Endothelial cell of umbilical vein (primary cell): ENCODE measurements around the gene KRT33B. TPM values are rescaled to one million over a fixed set of nuclear protein-coding genes. Genes with fewer than 3 reads are reported as not detected.
A peak's percentile ranks its signal among the peaks of the same experiment; 100 is the strongest.

Source experiments
- BruUV-seq: library from RNA; stranded (reverse); fragments of 400-500 nt; replicated peaks from 2 replicates; lab custom pipeline; 2021; lab: Mats Ljungman, UMichigan
- CTCF ChIA-PET: fragments of 300-600, 350-600 bp; sonication (Branson Sonifier 250); formaldehyde crosslinking; loops from one replicate; lab custom pipeline; 2021; ENCODE audit warnings: antibody characterized with exemption, inconsistent platforms; lab: Charles Lee
- POLR2A ChIA-PET: fragments of 300-600, 350-600 bp; sonication (Branson Sonifier 250); formaldehyde crosslinking; loops from one replicate; lab custom pipeline; 2021; ENCODE audit warnings: antibody characterized with exemption, inconsistent platforms; lab: Charles Lee
- DNase-seq: peaks from one replicate; pipeline ENCODE4 v3.0.0-alpha.2; 2011; ENCODE audit warnings: low read depth, low spot score
- FAIRE-seq: peaks from 2 replicates; lab custom pipeline; 2011; peaks lifted over from hg19 to GRCh38; lab: Jason Lieb, UNC
- H2AFZ ChIP-seq: 2 replicates; pipeline ENCODE4 v1.6.0; 2012; ENCODE audit warnings: low read depth, low read length, control low read depth, inconsistent platforms
- H3K27ac ChIP-seq: 2 replicates; pipeline ENCODE4 v1.5.1; 2011; ENCODE audit warnings: low read depth, mild to moderate bottlenecking, control low read depth, low read length, moderate library complexity; ENCODE audit not compliant: insufficient read depth
- H3K27me3 ChIP-seq, 2 experiments: 2 replicates each; pipeline versions ENCODE4 v1.6.0 to v1.6.1; 2011; ENCODE audit warnings: low read length in 2 of 2, mixed read lengths in 1 of 2; ENCODE audit not compliant: control insufficient read depth in 2 of 2, insufficient read depth in 2 of 2
- H3K36me3 ChIP-seq, 2 experiments: 2 replicates in 1 of 2; 3 replicates in 1 of 2; pipeline ENCODE4 v1.5.1; 2011; ENCODE audit warnings: low read length in 2 of 2, mild to moderate bottlenecking in 1 of 2, moderate library complexity in 1 of 2; ENCODE audit not compliant: control insufficient read depth in 2 of 2, insufficient read depth in 2 of 2; ENCODE audit errors: extremely low read depth in 1 of 2
- H3K4me1 ChIP-seq: 3 replicates; pipeline ENCODE4 v1.5.1; 2011; ENCODE audit warnings: mild to moderate bottlenecking, low read length; ENCODE audit not compliant: control insufficient read depth, insufficient read depth; ENCODE audit errors: extremely low read depth
- H3K4me2 ChIP-seq: 2 replicates; pipeline ENCODE4 v1.6.1; 2011; ENCODE audit warnings: low read length, control low read depth, mixed read lengths; ENCODE audit not compliant: insufficient read depth
- H3K4me3 ChIP-seq, 3 experiments: fragments of 200-600 bp in 1 of 3; sonication (generic), shearing (Covaris generic) in 1 of 3; replicated peaks in 1 of 3; 2 replicates each; pipeline ENCODE4 v1.5.1; 2011 to 2016; ENCODE audit warnings: control low read depth in 3 of 3, low read length in 3 of 3, mild to moderate bottlenecking in 2 of 3, inconsistent platforms in 1 of 3, low read depth in 1 of 3, moderate library complexity in 1 of 3; ENCODE audit not compliant: insufficient read depth in 1 of 3
- H3K79me2 ChIP-seq: 2 replicates; pipeline ENCODE4 v1.6.0; 2012; ENCODE audit warnings: low read length, inconsistent platforms; ENCODE audit not compliant: control insufficient read depth, insufficient read depth
- H3K9ac ChIP-seq: replicated peaks from 2 replicates; pipeline ENCODE3; 2011; ENCODE audit warnings: low read length, control low read depth; ENCODE audit not compliant: insufficient read depth; ENCODE audit errors: extremely low read depth
- H3K9me1 ChIP-seq: replicated peaks from 3 replicates; pipeline ENCODE4 v1.6.0; 2011; ENCODE audit warnings: mild to moderate bottlenecking, low read length; ENCODE audit not compliant: control insufficient read depth, insufficient read depth; ENCODE audit errors: extremely low read depth
- H3K9me3 ChIP-seq: replicated peaks from 2 replicates; pipeline ENCODE4 v1.5.1; 2012; ENCODE audit warnings: low read length, inconsistent platforms; ENCODE audit not compliant: control insufficient read depth, insufficient read depth
- H4K20me1 ChIP-seq: replicated peaks from 2 replicates; pipeline ENCODE3; 2011; ENCODE audit warnings: mild to moderate bottlenecking, low read length; ENCODE audit not compliant: control insufficient read depth, insufficient read depth; ENCODE audit errors: extremely low read depth
- CTCF ChIP-seq, 2 donors: IDR thresholded peaks; 1 replicate in 1 of 2; 2 replicates in 1 of 2; pipeline ENCODE4 v1.5.1; 2011; ENCODE audit warnings: low read length in 2 of 2, mild to moderate bottlenecking in 2 of 2, moderate library complexity in 2 of 2, control low read depth in 1 of 2, inconsistent platforms in 1 of 2, low read depth in 1 of 2; ENCODE audit not compliant: insufficient read depth in 1 of 2; ENCODE audit errors: extremely low read depth in 1 of 2
- EZH2 ChIP-seq: IDR thresholded peaks from 2 replicates; pipeline ENCODE4 v1.6.1; 2012; ENCODE audit warnings: borderline replicate concordance, low read depth, mild to moderate bottlenecking, moderate library complexity, low read length, inconsistent platforms; ENCODE audit not compliant: severe bottlenecking
- FOS ChIP-seq: IDR thresholded peaks from 2 replicates; pipeline ENCODE4 v1.6.1; 2011; ENCODE audit warnings: mild to moderate bottlenecking, low read length, moderate library complexity, borderline replicate concordance; ENCODE audit not compliant: insufficient read depth
- GATA2 ChIP-seq: IDR thresholded peaks from 2 replicates; pipeline ENCODE4 v1.7.0; 2011; ENCODE audit warnings: low read depth, mild to moderate bottlenecking, moderate library complexity, mixed read lengths, low read length; ENCODE audit not compliant: insufficient read length, insufficient read depth
- JUN ChIP-seq: IDR thresholded peaks from 2 replicates; pipeline ENCODE4 v1.6.1; 2011; ENCODE audit warnings: borderline replicate concordance, low read depth; ENCODE audit not compliant: insufficient read length, insufficient read depth
- MAX ChIP-seq: IDR thresholded peaks from 2 replicates; pipeline ENCODE4 v1.6.1; 2011; ENCODE audit not compliant: insufficient read depth, insufficient read length
- MYC ChIP-seq: IDR thresholded peaks from one replicate; pipeline ENCODE4 v1.6.1; 2011; ENCODE audit warnings: mild to moderate bottlenecking, low read depth, low read length
- POLR2A ChIP-seq: IDR thresholded peaks from 2 replicates; pipeline ENCODE4 v1.6.1; 2012; ENCODE audit warnings: low read depth, mild to moderate bottlenecking, control low read depth, low read length
- POLR2AphosphoS5 ChIP-seq: IDR thresholded peaks from 2 replicates; pipeline ENCODE4 v1.6.1; 2012; ENCODE audit warnings: low read depth, mild to moderate bottlenecking, control low read depth, low read length, moderate library complexity; ENCODE audit not compliant: insufficient read depth
- dilution Hi-C: fragments of 300-500 bp; cut with MboI; formaldehyde crosslinking; loops from one replicate; pipeline ENCODE4 v1.15.0; 2019; ENCODE audit warnings: low sequenced_read_pairs; ENCODE audit not compliant: extremely low pct_ligation_motif_present
- intact Hi-C: fragments of 100-400 bp; cut with micrococcal nuclease; formaldehyde crosslinking; loops from one replicate; pipeline ENCODE4 v1.10.0; 2022
- polyA plus RNA-seq, 4 experiments: library from polyadenylated mRNA; depleted of rRNA in 3 of 4; stranded (reverse) in 3 of 4; unstranded in 1 of 4; fragments of >200 nt; gene quantifications; 2 replicates each; pipeline versions ENCODE4 v1.2.1 to v1.2.3, GENCODE V29; 2011 to 2012; ENCODE audit warnings: missing spikeins in 1 of 4
- total RNA-seq: library from RNA; stranded (reverse); gene quantifications from 2 replicates; pipeline ENCODE4 v1.2.3, GENCODE V29; 2021

Gene KRT33B
- total and polyA plus RNA-seq, 2 donors (not counting 3 experiments of a cell fraction or from before 2014, with no cell fraction given) = not detected

GRCh38 chr17:41403404-41404023, 33.9 kb upstream of the KRT33B start:
- peak overlapping the region; percentile 6 for H3K4me2 ChIP-seq
- H3K4me3 ChIP-seq = peak overlapping the region in 1 of 3 experiments; percentile 9
- dilution Hi-C loops = no loop called here
- H2AFZ ChIP-seq = no peak overlapping the region
- FAIRE-seq = peak; percentile 70
- ChIA-PET CTCF (interaction anchor here (1.0 to 3.6 kb wide), 5 partner anchors 81 to 259 kb away, joined by 3 to 20 read pairs (median 4); no protein-coding TSS in a partner anchor), POLR2A (no interaction called here)
- H3K9me3 ChIP-seq = no peaks in the 10 kb centered on the region
- H3K36me3 ChIP-seq = no peaks in the 10 kb centered on the region
- TSS peak; percentile 27 for BruUV-seq
- no peak overlapping the region for H3K9ac ChIP-seq
- intact Hi-C loops = loop anchor here (2.0 to 10.0 kb wide), 2 partner anchors 91 to 145 kb away; no protein-coding TSS in a partner anchor
- peak overlapping the region; percentile 16 for H3K27ac ChIP-seq
- peak; percentile 41 for DNase-seq
- TF ChIP-seq MYC (no peak), MAX (no peak), POLR2AphosphoS5 (no peak), POLR2A (no peak), EZH2 (no peak), FOS (no peak), JUN (no peak), CTCF (IDR thresholded peaks at IDR 0.05; ENCODE audit: extremely low read depth in 1 of 2, insufficient read depth in 1 of 2, low read depth in 1 of 2, low read length in 2 of 2) (no peak), GATA2 (no peak)
- H3K9me1 ChIP-seq = no peaks in the 10 kb centered on the region
- no peaks in the 10 kb centered on the region for H4K20me1 ChIP-seq
- peaks cover 8 to 12% of the 10 kb centered on the region in 2 experiments for H3K27me3 ChIP-seq
- H3K4me1 ChIP-seq = peaks cover 18% of the 10 kb centered on the region
- no peaks in the 10 kb centered on the region for H3K79me2 ChIP-seq
